DMS79 (cell line): ENCODE measurements around the gene EFHB.
"Not testable (repeated sequence)": the region's sequence is repeated elsewhere in the genome, so short reads cannot be mapped to it uniquely, and the experiment has no call there.

Experiments
- DNase-seq: peaks from one replicate; lab custom pipeline; 2025; lab: John Stamatoyannopoulos, UW

Gene EFHB

GRCh38 chr3:19931180-19931692 is 2.8 kb downstream of the EFHB start:
- DNase-seq = no peak

- DNase-seq = no peak
Observed at GRCh38 chr3:19920401-19921080, 13.5 kb downstream of the EFHB start.

GRCh38 chr3:19917167-19917566 is 16.9 kb downstream of the EFHB start:
- no peak for DNase-seq

- DNase-seq = no peak
Observed at GRCh38 chr3:19911452-19911851, 22.6 kb downstream of the EFHB start.

GRCh38 chr3:19907523-19907922 is 26.5 kb downstream of the EFHB start:
- no peak for DNase-seq

- DNase-seq = no peak
Observed at GRCh38 chr3:19903649-19904048, 30.4 kb downstream of the EFHB start.

GRCh38 chr3:19901918-19902317 is 32.1 kb downstream of the EFHB start:
- DNase-seq = no peak

GRCh38 chr3:19901337-19901736 is 32.7 kb downstream of the EFHB start:
- no peak for DNase-seq

- not testable (repeated sequence) for DNase-seq
Observed at GRCh38 chr3:19899833-19900232, 34.2 kb downstream of the EFHB start.

GRCh38 chr3:19899264-19899663 is 34.8 kb downstream of the EFHB start:
- no peak for DNase-seq

- DNase-seq = no peak
Observed at GRCh38 chr3:19898721-19899120, 35.3 kb downstream of the EFHB start.

GRCh38 chr3:19891740-19892139 is 42.3 kb downstream of the EFHB start:
- no peak for DNase-seq

- DNase-seq = no peak
Observed at GRCh38 chr3:19888428-19889152, 45.4 kb downstream of the EFHB start.

- DNase-seq = not testable (repeated sequence)
Observed at GRCh38 chr3:19887122-19887521, 46.9 kb downstream of the EFHB start.

GRCh38 chr3:19886404-19886803 is 47.6 kb downstream of the EFHB start:
- DNase-seq = no peak

- DNase-seq = no peak
Observed at GRCh38 chr3:19885468-19885867, 48.5 kb downstream of the EFHB start.

GRCh38 chr3:19881852-19882251 is 52.2 kb downstream of the EFHB start:
- DNase-seq = no peak

- DNase-seq = no peak
Observed at GRCh38 chr3:19881036-19881435, 53.0 kb downstream of the EFHB start.

GRCh38 chr3:19877656-19878055 is 56.4 kb downstream of the EFHB start:
- DNase-seq = no peak

GRCh38 chr3:19866751-19867347 is 67.2 kb downstream of the EFHB start:
- peak; percentile 4 for DNase-seq

GRCh38 chr3:19855318-19855717 is 78.7 kb downstream of the EFHB start:
- not testable (repeated sequence) for DNase-seq

GRCh38 chr3:19846609-19847008 is 87.4 kb downstream of the EFHB start:
- not testable (repeated sequence) for DNase-seq
